A549 (cell line): ENCODE results near the gene ANO9.

Experiments
- MAZ ChIP-seq: fragments of 150-350 bp; IDR thresholded peaks from 2 replicates; pipeline ENCODE4 v1.6.1; 2014; ENCODE audit warnings: antibody characterized with exemption, low read depth, low read length, borderline replicate concordance
- POLR2A ChIP-seq: IDR thresholded peaks from 2 replicates; pipeline ENCODE4 v1.6.1; 2012; ENCODE audit warnings: mild to moderate bottlenecking, low read length
- ZC3H11A ChIP-seq: fragments of 450-650 bp; IDR thresholded peaks from 2 replicates; pipeline ENCODE4 v1.6.1; 2014; ENCODE audit warnings: antibody characterized with exemption, mild to moderate bottlenecking

- no peak for TF ChIP-seq MAZ
- TF ChIP-seq ZC3H11A = no peak
- no peak for TF ChIP-seq POLR2A
Measured at GRCh38 chr11:488062-488461, 46.3 kb upstream of the ANO9 start.
